ELR (cell line): ENCODE data around the gene TEX22.

Source experiments
- DNase-seq: peaks from one replicate; pipeline ENCODE4 v3.0.0-alpha.2; 2015; ENCODE audit warnings: low read depth

TEX22 gene

GRCh38 chr14:105400016-105400415 is 1.7 kb downstream of the TEX22 start:
- no peak for DNase-seq

GRCh38 chr14:105401699-105402098 is 3.4 kb downstream of the TEX22 start:
- DNase-seq, result no peak

GRCh38 chr14:105408592-105408991 is 10.3 kb downstream of the TEX22 start:
- DNase-seq, result no peak

DNA sequence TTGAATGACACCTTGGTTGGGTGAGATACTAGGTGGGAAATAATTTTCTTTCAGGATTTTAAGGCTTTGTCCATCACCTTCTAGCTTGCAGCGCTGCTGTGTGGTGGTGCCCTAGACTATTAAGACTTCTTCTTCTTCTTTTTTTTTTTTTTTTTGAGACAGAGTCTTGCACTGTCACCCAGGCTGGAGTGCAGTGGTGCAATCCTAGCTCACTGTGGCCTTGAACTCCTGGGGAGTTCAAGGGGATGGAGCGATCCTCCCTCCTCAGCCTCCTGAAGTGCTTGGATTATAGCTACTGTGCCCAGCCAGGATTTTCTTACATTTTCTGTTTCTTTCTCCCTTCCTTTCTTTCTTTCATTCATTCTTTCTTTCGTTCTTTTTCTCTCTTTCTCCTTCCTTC is 11.0 kb downstream of the TEX22 start:
- DNase-seq, result no peak

GRCh38 chr14:105410642-105411016 is 12.3 kb downstream of the TEX22 start:
- DNase-seq, result no peak

- peak; percentile 67 for DNase-seq
Measured at GRCh38 chr14:105411017-105411941, 12.9 kb downstream of the TEX22 start.

GRCh38 chr14:105411985-105412770 is 13.8 kb downstream of the TEX22 start:
- DNase-seq, result no peak

- DNase-seq, result no peak
Measured at GRCh38 chr14:105412771-105413543, 14.6 kb downstream of the TEX22 start.

- no peak for DNase-seq
Measured at GRCh38 chr14:105413544-105413886, 15.2 kb downstream of the TEX22 start.

GRCh38 chr14:105414456-105415371 is 16.4 kb downstream of the TEX22 start:
- peak; percentile 67 for DNase-seq

- no peak for DNase-seq
Measured at GRCh38 chr14:105415481-105416428, 17.4 kb downstream of the TEX22 start.

DNA sequence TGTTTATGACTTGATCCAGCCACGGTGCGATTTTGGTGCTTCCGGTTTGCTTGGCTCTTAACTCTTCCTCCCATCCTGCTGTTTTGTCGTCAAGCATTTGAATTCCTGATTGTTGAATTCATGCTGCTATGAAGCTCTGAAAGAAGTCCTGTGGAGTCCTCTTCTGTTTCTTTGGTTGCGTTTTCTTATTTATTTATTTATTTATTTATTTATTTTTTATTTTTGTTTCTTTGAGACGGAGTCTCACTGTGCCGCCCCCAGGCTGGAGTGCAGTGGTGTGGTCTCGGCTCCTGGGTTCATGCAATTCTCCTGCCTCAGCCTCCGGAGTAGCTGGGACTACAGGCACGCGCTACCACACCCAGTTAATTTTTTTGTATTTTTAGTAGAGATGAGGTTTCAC is 18.3 kb downstream of the TEX22 start:
- no peak for DNase-seq

GRCh38 chr14:105417690-105418121 is 19.4 kb downstream of the TEX22 start:
- DNase-seq, result no peak

- no peak for DNase-seq
Measured at GRCh38 chr14:105418269-105419194, 20.2 kb downstream of the TEX22 start.

DNA sequence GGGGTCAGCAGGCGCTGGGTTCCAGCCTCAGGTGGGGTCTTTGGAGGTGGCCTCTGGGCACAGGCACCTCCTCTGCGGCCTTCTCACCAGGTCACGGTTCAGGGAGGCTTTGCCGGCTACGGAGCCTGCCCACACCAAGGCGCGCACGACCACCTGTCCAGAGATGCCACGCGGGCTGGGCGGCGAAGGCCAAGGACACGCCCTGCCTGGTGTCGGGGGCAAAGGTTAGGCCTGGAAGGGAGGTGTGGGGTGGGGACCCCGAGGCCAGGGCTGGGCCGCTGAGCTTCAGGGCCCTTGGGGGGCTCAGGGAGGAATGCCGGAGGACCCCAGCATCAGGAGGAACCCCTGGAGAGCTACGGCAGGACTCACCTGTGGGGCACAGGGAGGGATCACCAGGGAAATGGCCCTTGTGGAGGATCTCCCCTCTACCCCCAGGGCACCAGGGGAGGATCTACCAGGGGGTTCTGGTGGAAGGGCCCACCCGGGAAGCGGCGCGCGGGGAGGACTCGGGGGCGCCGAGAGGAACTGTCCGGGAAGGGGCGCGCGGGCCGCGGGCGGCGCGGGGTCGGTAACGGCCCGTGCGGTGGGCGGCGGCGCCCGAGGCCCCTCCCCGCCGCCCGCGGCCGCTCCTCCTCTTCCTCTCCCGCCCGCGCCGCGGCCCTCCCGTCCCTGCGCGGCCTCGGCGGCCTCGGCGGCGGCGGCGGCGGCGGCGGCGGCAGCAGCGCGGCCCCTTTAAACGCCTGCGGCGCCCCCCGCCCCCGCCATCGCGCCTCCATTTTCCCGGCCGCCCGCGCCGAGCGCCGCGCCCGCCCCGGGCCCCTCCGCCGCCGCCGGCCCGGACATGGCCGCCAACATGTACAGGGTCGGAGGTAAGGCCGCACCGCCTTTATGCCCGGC is 21.1 kb downstream of the TEX22 start, which contains the start of gene MTA1:
Gene MTA1, plus strand, starts transcription at position 633 of the 897 bp plus-strand sequence. Its CDS starts 209 bp downstream, at position 842.
- DNase-seq, result peak; percentile 71

GRCh38 chr14:105420101-105420973 is 22.0 kb downstream of the TEX22 start:
- peak; percentile 19 for DNase-seq
